A673 (cell line): ENCODE results near the gene MBNL2. TPM values are rescaled to one million over a fixed set of nuclear protein-coding genes. Genes with fewer than 3 reads are reported as not detected.
A peak's percentile ranks its signal among the peaks of the same experiment; 100 is the strongest.

Experiments
- BruUV-seq: library from RNA; stranded (reverse); fragments of 400-500 nt; replicated peaks from 2 replicates; lab custom pipeline; 2021; lab: Mats Ljungman, UMichigan
- CTCF ChIA-PET: fragments of 300-600 bp; sonication (Branson Sonifier 250); formaldehyde crosslinking; loops from one replicate; lab custom pipeline; 2022; ENCODE audit warnings: antibody characterized with exemption; lab: Charles Lee
- POLR2A ChIA-PET: fragments of 300-600 bp; sonication (Branson Sonifier 250); formaldehyde crosslinking; loops from one replicate; lab custom pipeline; 2022; ENCODE audit warnings: antibody characterized with exemption; ENCODE audit not compliant: low non-redundant PET; lab: Charles Lee
- DNase-seq: peaks from one replicate; pipeline ENCODE4 v3.0.0-alpha.2; 2015; ENCODE audit warnings: low spot score
- H3K27ac ChIP-seq: fragments of 200-600 bp; sonication (generic); 2 replicates; pipeline ENCODE4 v1.5.1; 2016; ENCODE audit warnings: mixed run types, low read depth, mild to moderate bottlenecking, mixed read lengths, antibody characterized with exemption, low read length; ENCODE audit not compliant: poor library complexity, severe bottlenecking
- H3K27me3 ChIP-seq: fragments of 200-600 bp; sonication (generic); replicated peaks from 2 replicates; pipeline ENCODE4 v1.6.1; 2017; ENCODE audit warnings: mixed run types, low read depth, mild to moderate bottlenecking, mixed read lengths, antibody characterized with exemption, low read length; ENCODE audit not compliant: insufficient read depth, poor library complexity
- H3K36me3 ChIP-seq: fragments of 200-600 bp; sonication (generic); 2 replicates; pipeline ENCODE4 v1.6.1; 2016; ENCODE audit warnings: mixed run types, mild to moderate bottlenecking, mixed read lengths, antibody characterized with exemption, low read length; ENCODE audit not compliant: insufficient read depth, poor library complexity, severe bottlenecking
- H3K4me1 ChIP-seq: fragments of 200-600 bp; sonication (generic); 2 replicates; pipeline ENCODE4 v1.6.1; 2017; ENCODE audit warnings: mixed run types, mild to moderate bottlenecking, mixed read lengths, antibody characterized with exemption, low read length; ENCODE audit not compliant: insufficient read depth, poor library complexity, severe bottlenecking
- H3K4me3 ChIP-seq: fragments of 200-600 bp; sonication (generic); 2 replicates; pipeline ENCODE4 v1.5.1; 2016; ENCODE audit warnings: low read depth, mixed run types, mild to moderate bottlenecking, mixed read lengths, low read length; ENCODE audit not compliant: poor library complexity, severe bottlenecking
- H3K9me3 ChIP-seq: fragments of 200-600 bp; sonication (generic); 2 replicates; pipeline ENCODE4 v1.6.1; 2016; ENCODE audit warnings: mixed run types, low read depth, mild to moderate bottlenecking, mixed read lengths, antibody characterized with exemption, low read length; ENCODE audit not compliant: poor library complexity, severe bottlenecking
- EZH2 ChIP-seq: fragments of 200-600 bp; sonication (generic); IDR thresholded peaks from 2 replicates; pipeline ENCODE4 v1.6.1; 2017; ENCODE audit warnings: borderline replicate concordance, low read depth, mild to moderate bottlenecking, mixed read lengths, antibody characterized with exemption, low read length; ENCODE audit not compliant: poor library complexity, severe bottlenecking
- intact Hi-C: fragments of 100-400 bp; cut with micrococcal nuclease; formaldehyde crosslinking; loops from one replicate; pipeline ENCODE4 v1.10.0; 2022; ENCODE audit not compliant: unreplicated experiment
- total RNA-seq: library from RNA; stranded (reverse); gene quantifications from 2 replicates; pipeline ENCODE4 v1.2.3, GENCODE V29; 2021
- TF ChIP-seq, protein P1 (sequence below): fragments of 300-800, 200-600 bp; sonication (generic); conservative IDR thresholded peaks from 2 replicates; pipeline ENCODE4 v1.5.1; 2017; ENCODE audit warnings: low read depth, mild to moderate bottlenecking, antibody characterized with exemption, low read length, moderate library complexity, mixed read lengths

MBNL2 gene
- total RNA-seq, 1 experiment from 2014 or later, result 12.0 TPM

GRCh38 chr13:97364827-97365226, 142.7 kb downstream of the MBNL2 start:
- CTCF ChIA-PET, result no interaction called here
- intact Hi-C loops, result loop anchor here (10.0 kb wide), 1 partner anchor 210 kb away; no protein-coding TSS in a partner anchor
- no TSS peak for BruUV-seq

GRCh38 chr13:97366172-97366688, 144.1 kb downstream of the MBNL2 start:
- ChIA-PET CTCF (no interaction called here), POLR2A (no interaction called here)
- TF ChIP-seq, protein P1, sequence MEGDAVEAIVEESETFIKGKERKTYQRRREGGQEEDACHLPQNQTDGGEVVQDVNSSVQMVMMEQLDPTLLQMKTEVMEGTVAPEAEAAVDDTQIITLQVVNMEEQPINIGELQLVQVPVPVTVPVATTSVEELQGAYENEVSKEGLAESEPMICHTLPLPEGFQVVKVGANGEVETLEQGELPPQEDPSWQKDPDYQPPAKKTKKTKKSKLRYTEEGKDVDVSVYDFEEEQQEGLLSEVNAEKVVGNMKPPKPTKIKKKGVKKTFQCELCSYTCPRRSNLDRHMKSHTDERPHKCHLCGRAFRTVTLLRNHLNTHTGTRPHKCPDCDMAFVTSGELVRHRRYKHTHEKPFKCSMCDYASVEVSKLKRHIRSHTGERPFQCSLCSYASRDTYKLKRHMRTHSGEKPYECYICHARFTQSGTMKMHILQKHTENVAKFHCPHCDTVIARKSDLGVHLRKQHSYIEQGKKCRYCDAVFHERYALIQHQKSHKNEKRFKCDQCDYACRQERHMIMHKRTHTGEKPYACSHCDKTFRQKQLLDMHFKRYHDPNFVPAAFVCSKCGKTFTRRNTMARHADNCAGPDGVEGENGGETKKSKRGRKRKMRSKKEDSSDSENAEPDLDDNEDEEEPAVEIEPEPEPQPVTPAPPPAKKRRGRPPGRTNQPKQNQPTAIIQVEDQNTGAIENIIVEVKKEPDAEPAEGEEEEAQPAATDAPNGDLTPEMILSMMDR, result peak; percentile 34
- no peak for TF ChIP-seq EZH2
- H3K4me3 ChIP-seq, result no peak overlapping the region
- peak; percentile 21 for DNase-seq
- no peak overlapping the region for H3K27ac ChIP-seq
- no peaks in the 10 kb centered on the region for H3K27me3 ChIP-seq
- no TSS peak for BruUV-seq
- intact Hi-C loops, result loop anchor here (10.0 kb wide), 1 partner anchor 209 kb away; no protein-coding TSS in a partner anchor
- peaks cover 4% of the 10 kb centered on the region for H3K4me1 ChIP-seq
- no peaks in the 10 kb centered on the region for H3K9me3 ChIP-seq
- no peaks in the 10 kb centered on the region for H3K36me3 ChIP-seq

More at GRCh38 chr13:97364827-97365226, 142.7 kb downstream of the MBNL2 start:
- POLR2A ChIA-PET, result no interaction called here
- Histone ChIP-seq H3K4me3 (no peak overlapping the region), H3K4me1 (peaks cover 4% of the 10 kb centered on the region), H3K27ac (no peak overlapping the region), H3K36me3 (no peaks in the 10 kb centered on the region), H3K9me3 (no peaks in the 10 kb centered on the region), H3K27me3 (no peaks in the 10 kb centered on the region)
- TF ChIP-seq, protein P1, result no peak
- DNase-seq, result no peak

- Histone ChIP-seq H3K27me3 (no peaks in the 10 kb centered on the region), H3K9me3 (no peaks in the 10 kb centered on the region), H3K27ac (no peak overlapping the region), H3K36me3 (no peaks in the 10 kb centered on the region), H3K4me1 (peaks cover 4% of the 10 kb centered on the region), H3K4me3 (no peak overlapping the region)
- no peak for DNase-seq
- TF ChIP-seq, protein P1, result no peak
- TF ChIP-seq EZH2, result no peak
- BruUV-seq, result no TSS peak
- ChIA-PET POLR2A (no interaction called here), CTCF (no interaction called here)
- intact Hi-C loops, result loop anchor here (10.0 kb wide), 1 partner anchor 208 kb away; no protein-coding TSS in a partner anchor
Observed at GRCh38 chr13:97367016-97367822, 145.1 kb downstream of the MBNL2 start.
